ENCODE data around the gene CORO2A.
A peak's percentile ranks its signal among the peaks of the same experiment; 100 is the strongest.
"Not testable (repeated sequence)": the region's sequence is repeated elsewhere in the genome, so short reads cannot be mapped to it uniquely, and the experiment has no call there.

Gene CORO2A

DNA sequence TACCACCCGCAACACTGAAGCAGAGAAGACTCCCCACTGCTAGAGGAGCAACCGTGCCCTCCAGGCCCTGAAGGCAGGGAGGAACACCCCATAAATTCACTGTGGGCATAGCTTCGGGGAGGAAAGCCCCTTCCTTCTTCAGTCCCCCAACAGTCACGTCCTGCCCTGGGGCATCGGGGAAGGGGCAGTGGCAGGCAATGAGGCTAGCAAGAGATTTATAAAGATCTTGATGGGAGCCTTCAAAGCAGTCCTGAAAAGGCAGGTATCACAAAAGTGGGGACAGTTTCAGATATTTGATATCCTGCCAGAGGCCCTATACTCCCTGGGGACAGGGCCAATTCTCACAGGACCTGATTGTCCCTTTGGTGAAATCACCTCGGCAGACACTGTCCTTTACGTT lies 56.5 kb downstream of the CORO2A start:
- DNase-seq = no peak

- DNase-seq = no peak
These were observed 56.9 kb downstream of the CORO2A start for GRCh38 chr9:98135558-98135934.

DNA sequence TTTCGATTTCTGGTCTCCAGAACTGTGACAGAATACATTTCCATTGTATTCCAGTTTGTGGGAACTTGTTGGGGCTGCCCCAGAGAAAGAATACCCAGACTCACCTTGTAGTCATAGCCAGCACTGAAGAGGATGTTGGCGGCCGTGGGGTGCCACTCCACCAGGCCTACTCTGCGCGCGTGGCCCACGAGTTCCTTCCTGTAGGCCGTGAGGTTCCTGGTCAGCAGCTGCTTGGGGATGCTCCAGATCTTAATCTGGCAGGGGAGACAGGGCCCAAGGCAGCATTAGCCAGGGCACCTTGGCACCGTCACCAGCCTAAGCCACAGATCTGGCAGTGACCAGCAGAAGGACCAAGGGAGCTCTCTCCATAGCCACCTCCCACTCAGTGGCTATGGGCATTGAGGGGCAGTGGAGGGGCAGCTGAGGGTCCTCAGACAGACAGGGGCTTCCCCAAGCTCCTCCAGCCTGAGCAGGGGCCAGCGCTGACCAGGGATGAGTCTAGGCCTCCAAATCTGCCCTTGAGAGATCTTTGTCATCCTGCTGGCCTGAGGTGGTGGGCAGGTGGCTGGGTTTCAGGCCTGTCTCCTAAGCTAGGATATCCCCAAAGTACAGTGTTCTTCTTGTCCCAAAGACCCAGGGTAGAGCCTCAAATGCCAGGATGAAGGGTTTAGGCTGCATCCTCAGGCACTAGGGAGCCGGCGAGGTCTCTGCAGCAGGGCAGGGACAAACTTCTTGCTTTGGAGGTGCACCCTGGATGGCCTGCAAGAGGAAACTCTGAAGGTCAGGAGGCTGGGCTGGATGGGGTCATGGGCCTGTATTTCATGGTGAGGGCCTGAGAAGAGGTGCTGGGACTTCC lies 57.5 kb downstream of the CORO2A start:
- DNase-seq = no peak

DNA sequence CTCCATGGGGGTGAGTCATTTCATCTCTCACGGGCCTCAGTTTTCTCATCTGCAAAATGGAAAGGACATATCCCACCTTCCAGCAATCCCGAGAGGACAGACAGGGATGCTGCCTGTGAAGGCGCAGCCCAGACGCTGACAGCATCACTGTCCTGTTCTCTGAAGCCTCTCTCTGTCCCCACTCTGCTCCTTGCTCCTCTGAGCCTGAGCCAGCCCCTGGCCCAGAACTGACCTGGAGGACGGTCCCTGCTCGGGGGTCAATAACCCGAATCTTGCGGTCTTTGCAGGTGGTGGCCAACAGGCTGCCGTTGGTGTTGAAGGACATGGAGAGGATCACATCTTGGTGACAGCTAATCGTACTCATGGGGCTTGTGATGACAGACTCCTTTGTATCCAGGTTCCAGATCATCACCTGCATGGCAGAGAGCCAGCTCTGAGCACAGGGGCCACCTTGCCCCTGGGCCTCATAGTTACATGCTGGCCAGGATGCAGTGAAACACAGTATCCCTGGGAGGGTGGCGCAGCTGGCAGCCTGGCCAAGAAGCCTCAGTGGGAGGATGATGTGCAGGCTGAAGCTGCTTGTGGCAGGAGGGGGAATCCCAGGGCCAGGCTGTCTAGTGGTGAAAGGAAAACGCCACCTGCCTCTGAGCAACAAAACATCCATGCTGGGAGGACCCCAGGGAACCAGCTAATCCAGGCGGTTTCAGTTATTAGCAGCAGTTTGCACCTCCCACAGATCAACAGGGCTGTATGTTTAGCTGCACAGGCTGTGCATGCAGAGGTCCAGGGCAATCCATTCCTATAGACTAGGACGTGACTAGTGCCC lies 59.4 kb downstream of the CORO2A start:
- DNase-seq = no peak

DNA sequence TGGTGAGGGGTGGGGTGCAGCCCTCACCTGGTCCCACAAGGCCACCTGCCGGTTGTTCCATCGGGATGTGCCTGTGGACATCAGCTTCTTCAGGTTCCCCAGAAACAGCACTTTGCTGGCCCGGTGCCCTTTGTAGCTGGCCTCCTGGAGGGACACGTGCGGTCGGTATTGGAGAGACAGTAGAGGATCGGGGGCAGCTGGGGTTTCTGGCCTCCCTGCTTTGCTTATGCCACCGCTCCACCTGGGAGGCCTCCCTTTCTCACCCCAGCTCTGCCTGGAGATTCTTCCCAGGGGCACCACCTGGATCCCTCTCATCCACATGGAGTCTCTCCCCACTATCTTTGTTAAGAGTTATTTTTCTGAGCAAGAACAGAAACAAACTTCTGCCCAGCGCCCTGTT lies 60.3 kb downstream of the CORO2A start:
- DNase-seq = no peak

GRCh38 chr9:98130576-98131228 lies 61.7 kb downstream of the CORO2A start:
- no peak for DNase-seq

DNA sequence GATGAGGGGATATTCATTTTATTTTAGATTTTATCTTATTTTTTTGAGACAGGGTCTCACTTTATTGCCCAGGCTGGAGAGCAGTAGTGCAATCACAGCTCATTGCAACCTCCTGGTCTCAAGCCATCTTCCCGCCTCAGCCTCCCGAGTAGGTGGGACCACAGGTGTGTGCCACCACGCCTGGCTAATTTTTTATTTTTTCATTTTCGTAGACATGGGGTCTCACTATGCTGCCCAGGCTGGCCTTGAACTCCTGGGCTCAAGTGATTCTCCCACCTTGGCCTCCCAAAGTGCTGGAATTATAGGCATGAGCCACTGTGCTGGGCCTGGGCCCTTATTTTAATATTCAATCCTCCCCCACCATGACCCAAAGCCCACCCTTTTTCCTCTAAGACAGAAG lies 62.4 kb downstream of the CORO2A start:
- not testable (repeated sequence) for DNase-seq

DNA sequence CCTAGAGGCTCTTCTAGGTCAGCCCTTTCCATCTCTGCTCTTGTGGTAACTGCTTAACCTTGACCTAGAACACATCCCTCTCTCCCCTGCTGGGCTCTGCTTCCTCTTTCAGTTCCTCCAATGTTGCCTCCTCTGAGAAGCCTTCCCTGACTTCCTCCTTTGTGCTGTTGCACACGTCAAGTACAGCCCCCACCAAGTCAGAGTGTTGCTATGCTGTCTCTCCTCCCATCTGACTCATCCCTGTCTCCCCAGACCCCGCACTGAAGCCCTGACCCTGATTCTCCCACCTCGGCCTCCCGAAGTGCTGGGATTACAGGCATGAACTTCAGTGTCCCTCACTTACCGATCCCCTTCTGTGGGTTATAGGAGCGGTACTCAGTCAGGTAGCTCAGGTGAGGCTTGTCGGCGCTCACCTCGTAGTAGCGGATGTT lies 63.0 kb downstream of the CORO2A start:
- DNase-seq = no peak

- no peak for DNase-seq
These were observed 64.1 kb downstream of the CORO2A start for GRCh38 chr9:98128316-98128715.

DNA sequence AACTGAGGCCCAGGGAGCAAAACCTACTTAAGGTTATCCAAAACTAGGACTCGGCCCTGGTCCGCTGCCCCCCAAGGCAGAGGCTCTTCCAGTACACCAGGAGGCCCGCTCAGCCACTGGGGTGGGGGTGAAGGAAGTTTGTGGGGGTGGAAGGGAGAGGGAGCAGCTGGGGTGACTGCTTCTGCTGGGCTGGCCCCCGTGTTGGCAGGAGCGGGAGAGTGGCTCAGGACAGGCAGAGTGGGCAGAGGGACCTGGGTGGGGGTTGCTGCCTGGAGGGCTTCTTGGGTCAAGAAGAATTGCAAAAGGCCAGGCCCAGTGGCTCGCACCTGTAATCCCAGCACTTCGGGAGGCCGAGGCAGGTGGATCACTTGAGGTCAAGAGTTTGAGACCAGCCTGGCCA lies 65.2 kb downstream of the CORO2A start:
- DNase-seq = no peak

GRCh38 chr9:98124637-98125426 lies 67.6 kb downstream of the CORO2A start:
- no peak for DNase-seq

GRCh38 chr9:98124091-98124490 lies 68.3 kb downstream of the CORO2A start:
- not testable (repeated sequence) for DNase-seq

GRCh38 chr9:98121058-98121457 lies 71.4 kb downstream of the CORO2A start:
- no peak for DNase-seq

- DNase-seq = no peak
These were observed 72.0 kb downstream of the CORO2A start for GRCh38 chr9:98120476-98120875.

GRCh38 chr9:98118640-98119601 lies 73.5 kb downstream of the CORO2A start, which contains the start of gene TRIM14:
Gene TRIM14, minus strand, starts transcription at chr9:98119222. Its CDS starts 34 bp downstream, at chr9:98119188.
- DNase-seq = peak; percentile 52 to 60

GRCh38 chr9:98117984-98118639 lies 74.3 kb downstream of the CORO2A start:
- peak; percentile 21 to 47 for DNase-seq

DNA sequence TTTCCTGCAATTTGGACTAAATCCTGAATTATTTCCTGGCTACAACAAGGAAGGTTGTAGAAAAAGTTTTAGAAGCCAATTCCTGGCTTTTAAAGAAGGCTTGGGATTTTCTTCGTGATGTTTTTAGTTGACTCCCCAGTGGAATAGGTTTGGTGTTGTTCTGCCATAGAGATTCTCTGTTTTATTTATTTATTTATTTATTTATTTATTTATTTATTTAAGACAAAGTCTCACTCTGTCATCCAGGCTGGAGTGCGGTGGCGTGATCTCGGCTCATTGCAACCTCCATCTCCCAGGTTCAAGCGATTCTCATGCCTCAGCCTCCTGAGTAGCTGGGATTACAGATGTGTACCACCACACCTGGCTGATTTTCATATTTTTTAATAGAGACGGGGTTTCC lies 75.3 kb downstream of the CORO2A start:
- not testable (repeated sequence) for DNase-seq

GRCh38 chr9:98109052-98109451 lies 83.4 kb downstream of the CORO2A start:
- DNase-seq = no peak

- peak in 1 of 2 experiments; percentile 25 for DNase-seq
These were observed 83.9 kb downstream of the CORO2A start for GRCh38 chr9:98108531-98109031.

GRCh38 chr9:98107926-98108325 lies 84.5 kb downstream of the CORO2A start:
- DNase-seq = no peak

All from stimulated activated CD4-positive, alpha-beta T cell treated with anti-CD3 and anti-CD28 coated beads, Interleukin-4, amount 100 ng/mL, for 4 hours (primary cell).